ENCODE measurements around the gene GPHA2.

Gene GPHA2

DNA sequence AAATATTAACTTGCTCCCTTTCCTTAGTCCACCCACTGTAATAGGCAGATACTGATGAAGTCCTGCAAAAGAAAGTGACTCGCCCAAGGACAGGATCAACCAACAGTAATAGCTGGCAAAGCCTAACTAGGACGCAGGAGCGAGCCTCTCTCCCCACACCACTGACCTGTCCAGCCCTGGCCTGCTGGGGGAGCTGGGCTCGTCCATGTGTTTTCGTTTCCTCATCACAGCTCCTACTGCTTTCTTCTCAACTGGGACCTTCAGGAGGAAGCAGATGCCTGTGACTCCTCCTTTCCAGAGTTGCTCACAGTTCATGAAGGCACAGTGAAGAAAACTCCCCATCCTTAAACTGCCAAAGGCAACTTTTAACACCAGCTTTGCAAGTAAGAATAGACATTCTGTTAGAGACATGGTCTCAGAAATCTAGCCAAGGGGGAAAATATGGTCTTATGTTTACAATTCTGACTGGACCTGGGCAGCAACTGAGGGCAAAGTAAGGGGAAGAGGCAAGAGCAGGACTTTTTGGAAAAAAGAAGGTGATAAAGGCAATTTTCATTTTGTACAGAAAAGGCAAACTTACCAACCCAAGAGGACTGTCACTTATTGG lies 11.6 kb upstream of the GPHA2 start:
- no peak overlapping the region for H3K27ac ChIP-seq (ENCODE audit: low read length)
- no peaks in the 10 kb centered on the region for H3K36me3 ChIP-seq (replicated peaks; ENCODE audit: insufficient read depth, low read length)
- H3K9ac ChIP-seq (ENCODE audit: low read length), result no peak overlapping the region
- H3K27me3 ChIP-seq (replicated peaks; ENCODE audit: insufficient read depth, low read length), result no peaks in the 10 kb centered on the region
- no peaks in the 10 kb centered on the region for H4K20me1 ChIP-seq (ENCODE audit: insufficient read depth, low read length)
- no peaks in the 10 kb centered on the region for H3K79me2 ChIP-seq (ENCODE audit: low read length)
- no peaks in the 10 kb centered on the region for H3K9me2 ChIP-seq (replicated peaks; ENCODE audit: insufficient read depth, low read length)
- H3K4me2 ChIP-seq (ENCODE audit: low read depth, low read length), result no peak overlapping the region
- no peak for DNase-seq
- no peaks in the 10 kb centered on the region for H3K4me1 ChIP-seq (ENCODE audit: low read length)
- H3K4me3 ChIP-seq (ENCODE audit: low read length), result no peak overlapping the region
- H3K9me3 ChIP-seq (replicated peaks; ENCODE audit: insufficient read depth, low read length), result no peaks in the 10 kb centered on the region
- TF ChIP-seq EZH2phosphoT487 (IDR thresholded peaks at IDR 0.05; ENCODE audit: low read length) (no peak), EZH2 (optimal IDR thresholded peaks at IDR 0.05; ENCODE audit: low read depth, low read length) (no peak)
- TF ChIP-seq, protein P1, sequence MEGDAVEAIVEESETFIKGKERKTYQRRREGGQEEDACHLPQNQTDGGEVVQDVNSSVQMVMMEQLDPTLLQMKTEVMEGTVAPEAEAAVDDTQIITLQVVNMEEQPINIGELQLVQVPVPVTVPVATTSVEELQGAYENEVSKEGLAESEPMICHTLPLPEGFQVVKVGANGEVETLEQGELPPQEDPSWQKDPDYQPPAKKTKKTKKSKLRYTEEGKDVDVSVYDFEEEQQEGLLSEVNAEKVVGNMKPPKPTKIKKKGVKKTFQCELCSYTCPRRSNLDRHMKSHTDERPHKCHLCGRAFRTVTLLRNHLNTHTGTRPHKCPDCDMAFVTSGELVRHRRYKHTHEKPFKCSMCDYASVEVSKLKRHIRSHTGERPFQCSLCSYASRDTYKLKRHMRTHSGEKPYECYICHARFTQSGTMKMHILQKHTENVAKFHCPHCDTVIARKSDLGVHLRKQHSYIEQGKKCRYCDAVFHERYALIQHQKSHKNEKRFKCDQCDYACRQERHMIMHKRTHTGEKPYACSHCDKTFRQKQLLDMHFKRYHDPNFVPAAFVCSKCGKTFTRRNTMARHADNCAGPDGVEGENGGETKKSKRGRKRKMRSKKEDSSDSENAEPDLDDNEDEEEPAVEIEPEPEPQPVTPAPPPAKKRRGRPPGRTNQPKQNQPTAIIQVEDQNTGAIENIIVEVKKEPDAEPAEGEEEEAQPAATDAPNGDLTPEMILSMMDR (IDR thresholded peaks at IDR 0.05; ENCODE audit: low read length), result no peak
- no peak overlapping the region for H2AFZ ChIP-seq (ENCODE audit: low read length)
- no peaks in the 10 kb centered on the region for H3F3A ChIP-seq (ENCODE audit: insufficient read depth, low read length)

DNA sequence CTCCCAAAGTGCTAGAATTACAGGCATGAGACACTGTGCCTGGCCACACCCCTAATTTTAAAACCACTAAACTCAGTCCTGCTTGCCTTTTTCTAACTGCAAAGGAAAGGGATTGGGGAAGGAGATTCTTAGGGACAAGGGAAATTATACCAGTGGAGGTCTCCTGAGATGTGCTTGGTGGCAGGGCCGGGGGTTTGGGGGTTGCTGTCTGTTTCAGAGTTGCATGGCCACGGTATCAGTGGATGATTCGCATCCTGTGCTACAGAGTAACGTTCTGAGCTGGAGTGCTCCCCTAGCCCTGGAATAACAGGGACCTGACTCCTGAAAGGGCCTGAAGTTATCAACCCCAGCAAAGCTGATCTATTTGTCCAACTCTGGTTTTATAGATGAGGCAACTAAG lies 846 bp upstream of the GPHA2 start:
- Histone ChIP-seq H3K4me1 (ENCODE audit: low read length) (no peaks in the 10 kb centered on the region), H3F3A (ENCODE audit: insufficient read depth, low read length) (no peaks in the 10 kb centered on the region), H3K27me3 (replicated peaks; ENCODE audit: insufficient read depth, low read length) (no peaks in the 10 kb centered on the region), H3K4me3 (ENCODE audit: low read length) (no peak overlapping the region), H3K9me2 (replicated peaks; ENCODE audit: insufficient read depth, low read length) (no peaks in the 10 kb centered on the region), H3K9me3 (replicated peaks; ENCODE audit: insufficient read depth, low read length) (no peaks in the 10 kb centered on the region), H3K36me3 (replicated peaks; ENCODE audit: insufficient read depth, low read length) (no peaks in the 10 kb centered on the region), H3K4me2 (ENCODE audit: low read depth, low read length) (no peak overlapping the region), H3K79me2 (ENCODE audit: low read length) (no peaks in the 10 kb centered on the region), H3K27ac (ENCODE audit: low read length) (no peak overlapping the region), H2AFZ (ENCODE audit: low read length) (no peak overlapping the region), H4K20me1 (ENCODE audit: insufficient read depth, low read length) (no peaks in the 10 kb centered on the region), H3K9ac (ENCODE audit: low read length) (no peak overlapping the region)
- no peak for TF ChIP-seq EZH2 (optimal IDR thresholded peaks at IDR 0.05; ENCODE audit: low read depth, low read length)
- TF ChIP-seq, protein P1 (IDR thresholded peaks at IDR 0.05; ENCODE audit: low read length), result no peak
- TF ChIP-seq EZH2phosphoT487 (IDR thresholded peaks at IDR 0.05; ENCODE audit: low read length), result no peak
- DNase-seq, result no peak

DNA sequence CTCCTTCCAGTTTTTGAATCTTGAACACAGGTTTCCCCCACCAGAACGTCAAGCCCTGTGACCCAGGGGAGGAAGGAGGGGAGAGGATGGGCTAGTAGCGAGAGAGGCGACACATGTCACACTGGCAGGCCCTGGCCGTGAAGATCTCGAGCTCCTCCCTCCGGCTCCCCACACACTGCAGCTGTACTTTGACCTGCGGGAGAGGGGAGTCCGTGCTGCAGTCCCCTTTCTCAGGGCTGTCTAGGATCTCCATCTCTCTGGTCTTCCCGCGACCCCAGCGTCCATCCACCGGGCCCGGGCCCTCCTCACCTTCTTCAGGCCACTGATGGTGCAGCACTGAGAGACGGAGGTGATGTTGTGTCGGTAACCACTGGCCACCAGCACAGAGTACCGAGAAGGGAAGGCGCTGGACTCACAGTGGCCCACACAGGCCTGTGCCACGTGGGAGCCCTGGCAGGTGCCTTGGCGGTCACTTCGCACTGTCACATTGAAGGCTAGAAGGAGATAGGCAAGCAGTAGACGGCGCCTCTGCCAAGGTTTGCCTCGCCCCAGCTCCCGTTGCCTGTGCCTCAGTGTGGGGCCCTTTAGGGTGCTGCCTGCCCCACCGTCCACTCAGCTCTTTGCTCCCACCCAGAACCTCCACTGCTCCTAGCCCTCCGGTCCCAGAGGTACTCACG lies 873 bp downstream of the GPHA2 start:
- TF ChIP-seq EZH2phosphoT487 (IDR thresholded peaks at IDR 0.05; ENCODE audit: low read length) (no peak), EZH2 (optimal IDR thresholded peaks at IDR 0.05; ENCODE audit: low read depth, low read length) (no peak)
- TF ChIP-seq, protein P1 (IDR thresholded peaks at IDR 0.05; ENCODE audit: low read length), result no peak
- no peak overlapping the region for H3K27ac ChIP-seq (ENCODE audit: low read length)
- no peak overlapping the region for H2AFZ ChIP-seq (ENCODE audit: low read length)
- no peaks in the 10 kb centered on the region for H3K79me2 ChIP-seq (ENCODE audit: low read length)
- DNase-seq, result no peak
- no peak overlapping the region for H3K4me2 ChIP-seq (ENCODE audit: low read depth, low read length)
- no peak overlapping the region for H3K9ac ChIP-seq (ENCODE audit: low read length)
- H3K36me3 ChIP-seq (replicated peaks; ENCODE audit: insufficient read depth, low read length), result no peaks in the 10 kb centered on the region
- no peaks in the 10 kb centered on the region for H3K9me3 ChIP-seq (replicated peaks; ENCODE audit: insufficient read depth, low read length)
- no peaks in the 10 kb centered on the region for H4K20me1 ChIP-seq (ENCODE audit: insufficient read depth, low read length)
- no peak overlapping the region for H3K4me3 ChIP-seq (ENCODE audit: low read length)
- no peaks in the 10 kb centered on the region for H3F3A ChIP-seq (ENCODE audit: insufficient read depth, low read length)
- H3K9me2 ChIP-seq (replicated peaks; ENCODE audit: insufficient read depth, low read length), result no peaks in the 10 kb centered on the region
- H3K27me3 ChIP-seq (replicated peaks; ENCODE audit: insufficient read depth, low read length), result no peaks in the 10 kb centered on the region
- no peaks in the 10 kb centered on the region for H3K4me1 ChIP-seq (ENCODE audit: low read length)
